ENCODE measurements around the gene BTBD1.

DNA sequence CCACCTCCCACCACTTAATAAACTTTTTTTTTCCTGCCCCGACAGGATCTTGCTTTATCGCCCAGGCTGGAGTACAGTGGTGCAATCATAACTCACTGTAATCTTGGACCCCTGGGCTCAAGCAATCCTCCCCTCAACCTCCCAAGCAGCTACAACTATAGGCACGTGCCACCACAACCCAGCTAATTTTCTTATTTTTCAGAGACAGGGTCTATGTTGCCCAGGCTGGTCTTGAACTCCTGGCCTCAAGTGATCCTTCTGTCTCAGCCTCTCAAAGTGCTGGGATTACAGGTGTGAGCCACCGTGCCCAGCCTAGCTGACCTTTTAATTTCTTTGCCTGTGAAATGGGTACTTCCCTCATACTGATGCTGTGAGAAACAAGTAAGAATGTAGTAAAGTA lies 51.7 kb downstream of the BTBD1 start:
- no peak for TF ChIP-seq POLR2A (IDR thresholded peaks at IDR 0.05)
- TF ChIP-seq, protein P1, sequence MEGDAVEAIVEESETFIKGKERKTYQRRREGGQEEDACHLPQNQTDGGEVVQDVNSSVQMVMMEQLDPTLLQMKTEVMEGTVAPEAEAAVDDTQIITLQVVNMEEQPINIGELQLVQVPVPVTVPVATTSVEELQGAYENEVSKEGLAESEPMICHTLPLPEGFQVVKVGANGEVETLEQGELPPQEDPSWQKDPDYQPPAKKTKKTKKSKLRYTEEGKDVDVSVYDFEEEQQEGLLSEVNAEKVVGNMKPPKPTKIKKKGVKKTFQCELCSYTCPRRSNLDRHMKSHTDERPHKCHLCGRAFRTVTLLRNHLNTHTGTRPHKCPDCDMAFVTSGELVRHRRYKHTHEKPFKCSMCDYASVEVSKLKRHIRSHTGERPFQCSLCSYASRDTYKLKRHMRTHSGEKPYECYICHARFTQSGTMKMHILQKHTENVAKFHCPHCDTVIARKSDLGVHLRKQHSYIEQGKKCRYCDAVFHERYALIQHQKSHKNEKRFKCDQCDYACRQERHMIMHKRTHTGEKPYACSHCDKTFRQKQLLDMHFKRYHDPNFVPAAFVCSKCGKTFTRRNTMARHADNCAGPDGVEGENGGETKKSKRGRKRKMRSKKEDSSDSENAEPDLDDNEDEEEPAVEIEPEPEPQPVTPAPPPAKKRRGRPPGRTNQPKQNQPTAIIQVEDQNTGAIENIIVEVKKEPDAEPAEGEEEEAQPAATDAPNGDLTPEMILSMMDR (IDR thresholded peaks at IDR 0.05), result no peak
- TF ChIP-seq EP300 (IDR thresholded peaks at IDR 0.05), result no peak
